ENCODE results near the gene PLCB4. TPM values are rescaled to one million over a fixed set of nuclear protein-coding genes. Genes with fewer than 3 reads are reported as not detected.

Gene PLCB4
- polyA plus RNA-seq, 1 of the 3 experiments (the other 2 are of a cell fraction): 5.5 TPM

- POLR2A ChIA-PET: no interaction called here
- Histone ChIP-seq H3K4me3 (ENCODE audit: low read depth in 2 of 2, low read length in 1 of 2) (no peak overlapping the region), H3K79me2 (ENCODE audit: insufficient read depth) (no peaks in the 10 kb centered on the region), H4K20me1 (ENCODE audit: insufficient read depth) (no peaks in the 10 kb centered on the region), H3K9ac (no peak overlapping the region), H3K9me3 (no peaks in the 10 kb centered on the region), H3K4me2 (no peak overlapping the region), H3K9me2 (no peaks in the 10 kb centered on the region), H3K27ac (ENCODE audit: low read depth in 2 of 2, low read length in 1 of 2) (no peak overlapping the region), H3F3A (replicated peaks; ENCODE audit: insufficient read depth) (peaks cover 6% of the 10 kb centered on the region), H3K27me3 (ENCODE audit: insufficient read depth) (peaks cover 4% of the 10 kb centered on the region; the same call in 1 of the 2 replicates), H3K36me3 (replicated peaks in 1 of 2; ENCODE audit: control insufficient read depth in 1 of 2, insufficient read depth in 2 of 2, low read length in 1 of 2) (no peaks in the 10 kb centered on the region), H2AFZ (ENCODE audit: low read depth) (no peak overlapping the region), H3K4me1 (ENCODE audit: control insufficient read depth in 1 of 2, insufficient read depth in 2 of 2, low read depth in 1 of 2, low read length in 1 of 2) (peaks cover 0 to 16% of the 10 kb centered on the region in 2 experiments; a peak in 3 of 4 replicates)
- CTCF ChIA-PET: no interaction called here
- no peak for DNase-seq
- WGBS (ENCODE audit: low lambda C conversion rate): 89% methylated on average over 5 of the region's 5 CpGs
- no peak for TF ChIP-seq USF2 (IDR thresholded peaks at IDR 0.05; ENCODE audit: borderline replicate concordance, low read depth, low read length)
- TF ChIP-seq YY1 (IDR thresholded peaks at IDR 0.05; ENCODE audit: low read depth): no peak
- no peak for TF ChIP-seq RXRA (IDR thresholded peaks at IDR 0.05; ENCODE audit: borderline replicate concordance, low read depth)
- no peak for TF ChIP-seq PBX3 (IDR thresholded peaks at IDR 0.05)
- no peak for TF ChIP-seq EP300 (IDR thresholded peaks at IDR 0.05; ENCODE audit: borderline replicate concordance in 1 of 2, low read depth in 1 of 2, low read length in 1 of 2)
Measured at GRCh38 chr20:9510911-9511310, 442.0 kb downstream of the PLCB4 start.

GRCh38 chr20:9514072-9514460 lies 445.2 kb downstream of the PLCB4 start:
- H4K20me1 ChIP-seq (ENCODE audit: insufficient read depth): no peaks in the 10 kb centered on the region
- CTCF ChIA-PET: interaction anchor here (1.0 to 4.4 kb wide), 9 partner anchors 8 to 106 kb away, joined by 3 to 27 read pairs (median 7); no protein-coding TSS in a partner anchor
- 40% methylated on average over 9 of the region's 9 CpGs for WGBS (ENCODE audit: low lambda C conversion rate)

More at GRCh38 chr20:9514072-9514460, 445.2 kb downstream of the PLCB4 start:
- Histone ChIP-seq H2AFZ (ENCODE audit: low read depth) (no peak overlapping the region), H3K27ac (ENCODE audit: low read depth in 2 of 2, low read length in 1 of 2) (peak overlapping the region in 1 of 2 experiments; percentile 58; a peak in 1 of 4 replicates), H3K9ac (no peak overlapping the region), H3K4me1 (ENCODE audit: control insufficient read depth in 1 of 2, insufficient read depth in 2 of 2, low read depth in 1 of 2, low read length in 1 of 2) (peaks cover 0 to 19% of the 10 kb centered on the region in 2 experiments; a peak in 3 of 4 replicates), H3F3A (replicated peaks; ENCODE audit: insufficient read depth) (peaks cover 6% of the 10 kb centered on the region), H3K36me3 (replicated peaks in 1 of 2; ENCODE audit: control insufficient read depth in 1 of 2, insufficient read depth in 2 of 2, low read length in 1 of 2) (no peaks in the 10 kb centered on the region), H3K9me3 (no peaks in the 10 kb centered on the region), H3K27me3 (ENCODE audit: insufficient read depth) (peaks cover 11% of the 10 kb centered on the region; the same call in 1 of the 2 replicates), H3K4me2 (peak overlapping the region; percentile 77; the same call in 1 of the 2 replicates), H3K79me2 (ENCODE audit: insufficient read depth) (no peaks in the 10 kb centered on the region), H3K9me2 (no peaks in the 10 kb centered on the region), H3K4me3 (ENCODE audit: low read depth in 2 of 2, low read length in 1 of 2) (peak overlapping the region in 1 of 2 experiments; percentile 54; a peak in 2 of 4 replicates)
- DNase-seq: peak; percentile 44
- TF ChIP-seq TAF1 (IDR thresholded peaks at IDR 0.05; ENCODE audit: borderline replicate concordance, low read depth, low read length): no peak
- TF ChIP-seq TCF12 (IDR thresholded peaks at IDR 0.05): no peak
- TF ChIP-seq RAD21 (IDR thresholded peaks at IDR 0.05; ENCODE audit: low read length): no peak
- TF ChIP-seq EZH2phosphoT487 (IDR thresholded peaks at IDR 0.05; ENCODE audit: borderline replicate concordance, low read depth): no peak
- TF ChIP-seq USF2 (IDR thresholded peaks at IDR 0.05; ENCODE audit: borderline replicate concordance, low read depth, low read length): no peak
- no peak for TF ChIP-seq RFX5 (IDR thresholded peaks at IDR 0.05; ENCODE audit: low read length)
- TF ChIP-seq GATA2 (CRISPR knock-in tag; IDR thresholded peaks at IDR 0.05): no peak
- no peak for TF ChIP-seq SMC3 (IDR thresholded peaks at IDR 0.05; ENCODE audit: low read depth, low read length)
- no peak for TF ChIP-seq NFIC (IDR thresholded peaks at IDR 0.05; ENCODE audit: borderline replicate concordance)
- POLR2A ChIA-PET: interaction anchor here (1.2 to 2.8 kb wide), 4 partner anchors 18 to 95 kb away, joined by 3 to 8 read pairs (median 6); no protein-coding TSS in a partner anchor

Data from SK-N-SH (cell line).